HepG2 (cell line): Measurements from ENCODE around the gene NAPSA. TPM values are rescaled to one million over a fixed set of nuclear protein-coding genes. Genes with fewer than 3 reads are reported as not detected.

ENCODE experiments used
- ATAC-seq: fragments of 200-7000 bp; cut with Tn5 transposase; 3 replicates; pipeline ENCODE4 v1.9.1; 2020; ENCODE audit warnings: mild to moderate bottlenecking, moderate library complexity
- BruUV-seq: library from RNA; stranded (reverse); fragments of 400-500 nt; replicated peaks from 2 replicates; lab custom pipeline; 2021; lab: Mats Ljungman, UMichigan
- CTCF ChIA-PET: fragments of 300-600 bp; formaldehyde crosslinking; extraction: SDS; loops from one replicate; lab custom pipeline; 2021; ENCODE audit warnings: low total read pairs, inconsistent platforms, low intra/inter-chr PET ratio; lab: Yijun Ruan, JAX
- POLR2A ChIA-PET: fragments of 350-600 bp; sonication (Branson Sonifier 250); formaldehyde crosslinking; loops from one replicate; lab custom pipeline; 2020; ENCODE audit warnings: antibody characterized with exemption, inconsistent platforms; lab: Yijun Ruan, JAX
- DNase-seq: peaks from one replicate; pipeline ENCODE4 v3.0.0-alpha.2; 2015; ENCODE audit warnings: low spot score
- FAIRE-seq: peaks from 3 replicates; lab custom pipeline; 2011; peaks lifted over from hg19 to GRCh38; lab: Jason Lieb, UNC
- H2AFZ ChIP-seq: one replicate; pipeline ENCODE4 v1.6.1; 2011; ENCODE audit warnings: low read length, inconsistent platforms
- H3K27ac ChIP-seq: fragments of 300-600 bp; 3 replicates; pipeline ENCODE4 v1.8.0; 2011; ENCODE audit warnings: mixed run types, mild to moderate bottlenecking, mixed read lengths, low read length, inconsistent platforms; ENCODE audit not compliant: insufficient read depth; ENCODE audit errors: extremely low read length
- H3K27me3 ChIP-seq, 2 experiments: fragments of 200-600 bp in 1 of 2; 2 replicates in 1 of 2; 3 replicates in 1 of 2; pipeline versions ENCODE4 v1.6.0 to v1.8.0; 2011; ENCODE audit warnings: low read length in 2 of 2, mild to moderate bottlenecking in 2 of 2, moderate library complexity in 2 of 2, inconsistent platforms in 1 of 2; ENCODE audit not compliant: insufficient read depth in 2 of 2, control insufficient read depth in 1 of 2
- H3K36me3 ChIP-seq, 2 experiments: fragments of 200-600 bp in 1 of 2; replicated peaks in 1 of 2; 2 replicates in 1 of 2; 3 replicates in 1 of 2; pipeline versions ENCODE4 v1.5.1 to v1.8.0; 2011; ENCODE audit warnings: low read length in 2 of 2, inconsistent platforms in 1 of 2; ENCODE audit not compliant: insufficient read depth in 2 of 2, control insufficient read depth in 1 of 2
- H3K4me1 ChIP-seq: 2 replicates; pipeline ENCODE4 v1.5.1; 2012; ENCODE audit warnings: low read length, inconsistent platforms; ENCODE audit not compliant: insufficient read depth
- H3K4me2 ChIP-seq: 2 replicates; pipeline ENCODE4 v1.6.0; 2011; ENCODE audit warnings: low read depth, low read length, inconsistent platforms
- H3K4me3 ChIP-seq, 3 experiments: fragments of 200-600 bp in 1 of 3; sonication (generic), shearing (Covaris generic) in 1 of 3; replicated peaks in 1 of 3; 2 replicates each; pipeline ENCODE4 v1.5.1; 2011 to 2016; ENCODE audit warnings: low read length in 3 of 3, inconsistent platforms in 2 of 3, low read depth in 2 of 3, mild to moderate bottlenecking in 2 of 3, control low read depth in 1 of 3, mixed read lengths in 1 of 3; ENCODE audit not compliant: insufficient read depth in 1 of 3
- H3K79me2 ChIP-seq: one replicate; pipeline ENCODE4 v1.6.1; 2011; ENCODE audit warnings: low read length, inconsistent platforms; ENCODE audit not compliant: insufficient read depth
- H3K9ac ChIP-seq: 2 replicates; pipeline ENCODE4 v1.6.0; 2011; ENCODE audit warnings: mild to moderate bottlenecking, low read depth, low read length, inconsistent platforms; ENCODE audit not compliant: insufficient read depth
- H3K9me3 ChIP-seq: 2 replicates; pipeline ENCODE4 v1.5.1; 2012; ENCODE audit warnings: mild to moderate bottlenecking, low read length
- H4K20me1 ChIP-seq: 2 replicates; pipeline ENCODE4 v1.6.0; 2011; ENCODE audit warnings: inconsistent platforms, mild to moderate bottlenecking, low read length, moderate library complexity; ENCODE audit not compliant: insufficient read depth
- GABPB1 ChIP-seq: IDR thresholded peaks from 2 replicates; pipeline ENCODE4 v1.6.1; 2016; ENCODE audit warnings: mild to moderate bottlenecking, missing genetic modification reagents, moderate library complexity, missing compliant biosample characterization
- HNRNPK ChIP-seq: fragments of 200-400 bp; formaldehyde crosslinking; IDR thresholded peaks from 2 replicates; pipeline ENCODE4 v1.6.1; 2018; ENCODE audit warnings: low read length, low read depth, moderate library complexity, mild to moderate bottlenecking; ENCODE audit not compliant: poor library complexity, severe bottlenecking
- KLF15 ChIP-seq: sonication (generic); formaldehyde crosslinking; IDR thresholded peaks from 2 replicates; pipeline ENCODE4 v1.8.1; 2023; ENCODE audit warnings: borderline replicate concordance, mild to moderate bottlenecking, inconsistent platforms, missing genetic modification reagents, mixed read lengths
- NFE2L1 ChIP-seq: sonication (generic); formaldehyde crosslinking; IDR thresholded peaks from 2 replicates; pipeline ENCODE4 v1.4.0; 2020; ENCODE audit warnings: missing genetic modification reagents, mild to moderate bottlenecking, borderline replicate concordance
- NKX3-1 ChIP-seq: sonication (generic); formaldehyde crosslinking; IDR thresholded peaks from 2 replicates; pipeline ENCODE4 v1.5.0; 2020; ENCODE audit warnings: missing genetic modification reagents
- REXO4 ChIP-seq: sonication (generic); formaldehyde crosslinking; IDR thresholded peaks from 2 replicates; pipeline ENCODE4 v1.8.0; 2022; ENCODE audit warnings: missing genetic modification reagents, mild to moderate bottlenecking, borderline replicate concordance
- SALL2 ChIP-seq: sonication (generic); formaldehyde crosslinking; IDR thresholded peaks from 2 replicates; pipeline ENCODE4 v1.8.1; 2023; ENCODE audit warnings: mild to moderate bottlenecking, missing genetic modification reagents, inconsistent platforms
- TEAD3 ChIP-seq: optimal IDR thresholded peaks from 2 replicates; pipeline ENCODE3; 2016; ENCODE audit warnings: borderline replicate concordance
- TGIF2 ChIP-seq: IDR thresholded peaks from 2 replicates; pipeline ENCODE4 v1.6.1; 2016; ENCODE audit warnings: control low read depth, missing compliant biosample characterization
- ZFP37 ChIP-seq: sonication (generic); formaldehyde crosslinking; IDR thresholded peaks from 2 replicates; pipeline ENCODE4 v1.4.0; 2020; ENCODE audit warnings: missing genetic modification reagents, borderline replicate concordance
- ZNF24 ChIP-seq: fragments of 450-650 bp; IDR thresholded peaks from 2 replicates; pipeline ENCODE4 v1.6.1; 2017; ENCODE audit warnings: antibody characterized with exemption, mild to moderate bottlenecking
- ZNF431 ChIP-seq: sonication (generic); formaldehyde crosslinking; IDR thresholded peaks from 2 replicates; pipeline ENCODE4 v1.9.0; 2022; ENCODE audit warnings: missing genetic modification reagents, low read depth, mild to moderate bottlenecking, borderline replicate concordance
- ZNF652 ChIP-seq: IDR thresholded peaks from 2 replicates; pipeline ENCODE4 v1.6.1; 2016; ENCODE audit warnings: low read depth, borderline replicate concordance
- WGBS: methylation state at CpG from one replicate; pipeline ENCODE4 v1.1.6; 2017; ENCODE audit warnings: low lambda C conversion rate; 5-methylcytosine and 5-hydroxymethylcytosine counted together
- in situ Hi-C: cut with HindIII; loops from 2 replicates; pipeline ENCODE4 v1.10.0; 2017; ENCODE audit warnings: low pct_unique_long_range_greater_than_20kb; ENCODE audit not compliant: extremely low pct_ligation_motif_present
- intact Hi-C: fragments of 100-400 bp; cut with micrococcal nuclease; formaldehyde crosslinking; loops from one replicate; pipeline ENCODE4 v1.10.0; 2022; ENCODE audit not compliant: unreplicated experiment
- polyA plus RNA-seq, 8 experiments: library from polyadenylated mRNA; depleted of rRNA in 3 of 8; stranded (reverse) in 7 of 8; unstranded in 1 of 8; fragments of >200 nt; fragmentation: Illumina TruSeq in 4 of 8; extraction: Trizol in 4 of 8; gene quantifications; 2 replicates each; pipeline versions ENCODE4 v1.2.1 to v1.2.3, GENCODE V29; 2011 to 2016; ENCODE audit warnings: low read depth in 4 of 8, missing spikeins in 1 of 8, mixed read lengths in 1 of 8; ENCODE audit not compliant: insufficient read depth in 1 of 8
- total RNA-seq, 5 experiments: library from RNA; depleted of rRNA; stranded (reverse); fragments of >200 nt; fragmentation: Illumina TruSeq; extraction: Trizol; gene quantifications; 2 replicates each; pipeline ENCODE4 v1.2.3, GENCODE V29; 2016; ENCODE audit warnings: low read depth in 1 of 5
- TF ChIP-seq, protein P1 (sequence below): sonication (generic); IDR thresholded peaks from 2 replicates; pipeline ENCODE4 v1.6.1; 2016; ENCODE audit warnings: low read depth, borderline replicate concordance

Gene NAPSA
- total and polyA plus RNA-seq, 2 of the 13 experiments (the other 11 are each of a cell fraction or from before 2014, with no cell fraction given): not detected

GRCh38 chr19:50378863-50379236 is 13.4 kb upstream of the NAPSA start:
- Histone ChIP-seq H4K20me1 (no peaks in the 10 kb centered on the region), H3K9me3 (no peaks in the 10 kb centered on the region), H3K36me3 (peaks cover 18 to 33% of the 10 kb centered on the region in 2 experiments; a peak in 4 of 5 replicates), H3K27me3 (no peaks in the 10 kb centered on the region; a peak in 1 of 5 replicates), H3K4me2 (no peak overlapping the region), H3K4me1 (peaks cover 8% of the 10 kb centered on the region), H2AFZ (no peak overlapping the region), H3K27ac (no peak overlapping the region), H3K4me3 (no peak overlapping the region), H3K9ac (no peak overlapping the region), H3K79me2 (no peaks in the 10 kb centered on the region)
- CTCF ChIA-PET: no interaction called here
- intact Hi-C loops: no loop called here
- DNase-seq (no peak), FAIRE-seq (no peak), ATAC-seq (no peak)
- POLR2A ChIA-PET: no interaction called here
- 100% methylated on average over 3 of the region's 10 CpGs for WGBS
- BruUV-seq: no TSS peak
- TF ChIP-seq ZNF652 (CRISPR knock-in tag): no peak
- TF ChIP-seq REXO4 (CRISPR knock-in tag): no peak
- no peak for TF ChIP-seq HNRNPK
- TF ChIP-seq ZNF24: no peak
- TF ChIP-seq ZFP37 (CRISPR knock-in tag): no peak
- TF ChIP-seq TEAD3 (CRISPR knock-in tag): no peak
- TF ChIP-seq, protein P1, sequence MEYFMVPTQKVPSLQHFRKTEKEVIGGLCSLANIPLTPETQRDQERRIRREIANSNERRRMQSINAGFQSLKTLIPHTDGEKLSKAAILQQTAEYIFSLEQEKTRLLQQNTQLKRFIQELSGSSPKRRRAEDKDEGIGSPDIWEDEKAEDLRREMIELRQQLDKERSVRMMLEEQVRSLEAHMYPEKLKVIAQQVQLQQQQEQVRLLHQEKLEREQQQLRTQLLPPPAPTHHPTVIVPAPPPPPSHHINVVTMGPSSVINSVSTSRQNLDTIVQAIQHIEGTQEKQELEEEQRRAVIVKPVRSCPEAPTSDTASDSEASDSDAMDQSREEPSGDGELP: no peak
- TF ChIP-seq NFE2L1 (CRISPR knock-in tag): no peak
- no peak for TF ChIP-seq ZNF431 (CRISPR knock-in tag)
- no peak for TF ChIP-seq NKX3-1 (CRISPR knock-in tag)
- no peak for TF ChIP-seq SALL2 (CRISPR knock-in tag)
- TF ChIP-seq TGIF2: no peak
- TF ChIP-seq GABPB1 (CRISPR knock-in tag): no peak
- no peak for TF ChIP-seq KLF15 (CRISPR knock-in tag)
- in situ Hi-C loops: loop anchor here (10.0 kb wide), 1 partner anchor 86 kb away; no protein-coding TSS in a partner anchor
